Measurements from ENCODE around the gene AUTS2.

DNA sequence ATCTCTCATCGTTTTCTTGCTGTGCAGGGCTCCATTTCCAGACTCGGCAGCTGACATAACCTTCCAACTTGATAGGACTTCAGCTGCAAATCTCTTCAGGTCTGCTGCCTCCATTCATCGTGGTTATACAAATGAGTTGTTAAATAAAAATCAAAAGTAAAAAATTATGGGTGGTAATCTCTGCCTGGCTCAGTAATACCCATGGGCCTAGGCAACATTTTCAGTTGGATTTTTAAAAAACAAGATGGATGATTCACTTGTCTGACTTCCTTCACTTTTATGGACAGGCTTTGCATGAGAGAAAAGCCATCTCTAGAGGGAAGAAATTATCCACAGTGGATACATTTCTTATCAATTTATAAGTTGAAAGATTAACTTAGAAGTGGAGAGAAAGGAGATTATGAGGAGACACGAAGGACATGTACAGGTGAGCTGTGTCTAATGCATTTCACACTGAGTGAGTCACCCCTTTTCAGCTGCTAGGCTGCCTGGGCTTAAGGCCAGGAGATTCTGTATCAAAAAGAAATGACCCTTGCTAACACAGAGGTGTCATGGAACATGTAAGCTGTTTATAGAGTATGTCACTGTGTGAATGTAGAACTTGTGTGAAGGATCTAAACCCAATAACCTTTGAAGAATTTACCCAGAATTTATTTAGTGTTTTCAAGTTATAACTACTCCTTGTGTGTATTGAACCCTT, 495.1 kb downstream of the AUTS2 start:
- no peak for TF ChIP-seq TAF1 (IDR thresholded peaks at IDR 0.05; ENCODE audit: borderline replicate concordance, low read depth, low read length)
- TF ChIP-seq POLR2A (IDR thresholded peaks at IDR 0.05; ENCODE audit: low read depth, low read length): no peak
- TF ChIP-seq POLR2AphosphoS5 (IDR thresholded peaks at IDR 0.05; ENCODE audit: low read depth, low read length): no peak
